ENCODE data around the gene TECPR2. TPM values are rescaled to one million over a fixed set of nuclear protein-coding genes. Genes with fewer than 3 reads are reported as not detected.
A peak's percentile ranks its signal among the peaks of the same experiment; 100 is the strongest.

The TECPR2 gene
- total RNA-seq, 1 experiment from 2014 or later: 29.7 TPM

DNA sequence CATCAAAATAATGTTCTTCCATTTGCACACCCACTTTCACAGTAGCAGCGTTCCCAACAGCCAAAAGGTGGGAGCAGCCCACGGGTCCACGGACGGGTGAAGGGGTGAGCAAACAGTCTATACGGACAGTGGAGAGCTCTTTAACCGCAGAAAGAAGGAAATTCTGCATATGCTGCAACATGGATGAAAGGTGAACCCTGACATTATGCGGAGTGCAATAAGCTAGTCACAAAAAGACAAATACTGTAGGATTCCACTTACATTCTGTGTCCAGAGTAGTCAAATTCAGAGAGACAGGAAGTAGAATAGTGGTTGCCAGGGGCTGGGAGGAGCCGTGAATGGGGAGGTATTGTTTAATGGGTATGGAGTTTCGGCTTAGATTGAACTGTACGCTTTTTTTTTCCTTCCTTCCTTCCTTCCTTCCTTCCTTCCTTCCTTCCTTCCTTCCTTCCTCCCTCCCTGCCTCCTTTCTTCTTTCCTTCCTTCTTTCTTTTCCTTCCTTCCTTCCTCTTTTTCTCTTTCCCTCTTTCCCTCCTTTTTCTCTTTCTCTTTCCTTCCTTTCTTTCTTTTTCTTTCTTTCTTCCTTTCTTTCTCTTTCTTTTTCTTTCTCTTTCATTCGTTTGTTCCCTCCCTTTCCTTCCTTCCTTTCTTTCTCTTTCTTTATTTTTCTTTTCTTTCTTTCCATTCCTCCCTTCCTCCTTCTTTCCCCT is 162.6 kb downstream of the TECPR2 start:
- Histone ChIP-seq H2AFZ (peak overlapping the region; percentile 79), H3K36me3 (ENCODE audit: low read depth) (no peaks in the 10 kb centered on the region), H3K27me3 (ENCODE audit: insufficient read depth, low read depth) (no peaks in the 10 kb centered on the region), H4K20me1 (ENCODE audit: insufficient read depth) (no peaks in the 10 kb centered on the region), H3K4me1 (replicated peaks; ENCODE audit: insufficient read depth) (peaks cover 51% of the 10 kb centered on the region), H3K79me2 (ENCODE audit: low read depth) (peaks cover 6% of the 10 kb centered on the region; the same call in 1 of the 2 replicates), H3K27ac (peak overlapping the region; percentile 93), H3K4me2 (peak overlapping the region; percentile 90), H3F3A (ENCODE audit: insufficient read depth, low read depth) (peaks cover 51% of the 10 kb centered on the region), H3K9me3 (ENCODE audit: insufficient read depth, low read depth) (no peaks in the 10 kb centered on the region), H3K9me2 (ENCODE audit: insufficient read depth) (no peaks in the 10 kb centered on the region), H3K4me3 (peak overlapping the region; percentile 62)
- BruUV-seq (replicated peaks): no TSS peak
- CTCF ChIA-PET: interaction anchor here (0.5 to 2.3 kb wide), 17 partner anchors 15 to 1037 kb away, joined by 3 to 27 read pairs (median 4); partner anchors contain the start of gene BAG5
- intact Hi-C loops (cut with micrococcal nuclease; ENCODE audit: unreplicated experiment): loop anchor here (1.0 to 10.0 kb wide), 7 partner anchors 27 to 1019 kb away; no protein-coding TSS in a partner anchor
- DNase-seq: peak; percentile 71 to 93
- no peak for TF ChIP-seq EZH2 (IDR thresholded peaks at IDR 0.05; ENCODE audit: low read depth)
- TF ChIP-seq, protein P1, sequence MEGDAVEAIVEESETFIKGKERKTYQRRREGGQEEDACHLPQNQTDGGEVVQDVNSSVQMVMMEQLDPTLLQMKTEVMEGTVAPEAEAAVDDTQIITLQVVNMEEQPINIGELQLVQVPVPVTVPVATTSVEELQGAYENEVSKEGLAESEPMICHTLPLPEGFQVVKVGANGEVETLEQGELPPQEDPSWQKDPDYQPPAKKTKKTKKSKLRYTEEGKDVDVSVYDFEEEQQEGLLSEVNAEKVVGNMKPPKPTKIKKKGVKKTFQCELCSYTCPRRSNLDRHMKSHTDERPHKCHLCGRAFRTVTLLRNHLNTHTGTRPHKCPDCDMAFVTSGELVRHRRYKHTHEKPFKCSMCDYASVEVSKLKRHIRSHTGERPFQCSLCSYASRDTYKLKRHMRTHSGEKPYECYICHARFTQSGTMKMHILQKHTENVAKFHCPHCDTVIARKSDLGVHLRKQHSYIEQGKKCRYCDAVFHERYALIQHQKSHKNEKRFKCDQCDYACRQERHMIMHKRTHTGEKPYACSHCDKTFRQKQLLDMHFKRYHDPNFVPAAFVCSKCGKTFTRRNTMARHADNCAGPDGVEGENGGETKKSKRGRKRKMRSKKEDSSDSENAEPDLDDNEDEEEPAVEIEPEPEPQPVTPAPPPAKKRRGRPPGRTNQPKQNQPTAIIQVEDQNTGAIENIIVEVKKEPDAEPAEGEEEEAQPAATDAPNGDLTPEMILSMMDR (conservative IDR thresholded peaks at IDR 0.05): no peak
- POLR2A ChIA-PET (ENCODE audit: unreplicated experiment): interaction anchor here (0.5 to 1.2 kb wide), 15 partner anchors 16 to 975 kb away, joined by 3 to 27 read pairs (median 4); partner anchors contain the start of genes ANKRD9, CDC42BPB and EIF5

DNA sequence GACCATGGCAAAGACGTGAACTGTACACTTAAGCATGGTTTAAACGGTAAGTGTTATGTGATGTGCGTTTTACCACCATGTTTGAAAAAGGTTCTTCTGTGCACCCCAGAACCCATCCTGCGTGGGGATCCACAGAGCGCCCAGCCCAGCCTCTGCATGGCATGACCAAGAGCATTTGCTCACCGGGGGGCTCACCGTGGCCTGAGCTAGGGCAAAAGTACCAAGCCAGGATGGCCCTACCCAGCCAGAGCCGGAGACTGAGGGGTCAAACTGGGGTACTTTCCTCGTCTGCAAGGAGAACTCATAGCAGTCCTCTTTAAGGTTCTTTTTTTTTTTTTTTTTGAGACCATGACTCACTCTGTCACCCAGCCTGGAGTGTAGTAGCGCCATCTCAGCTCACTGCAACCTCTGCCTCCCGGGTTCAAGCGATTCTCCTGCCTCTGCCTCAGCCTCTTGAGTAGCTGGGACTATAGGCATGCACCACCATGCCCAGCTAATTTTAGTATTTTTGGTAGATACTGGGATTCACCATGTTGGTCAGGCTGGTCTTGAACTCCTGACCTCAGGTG is 163.3 kb downstream of the TECPR2 start:
- Histone ChIP-seq H3F3A (ENCODE audit: insufficient read depth, low read depth) (peaks cover 56% of the 10 kb centered on the region), H2AFZ (peak overlapping the region; percentile 79), H3K36me3 (ENCODE audit: low read depth) (no peaks in the 10 kb centered on the region), H3K9me3 (ENCODE audit: insufficient read depth, low read depth) (no peaks in the 10 kb centered on the region), H3K4me3 (peak overlapping the region; percentile 62), H3K4me1 (replicated peaks; ENCODE audit: insufficient read depth) (peaks cover 57% of the 10 kb centered on the region), H3K79me2 (ENCODE audit: low read depth) (peaks cover 6% of the 10 kb centered on the region; the same call in 1 of the 2 replicates), H3K27me3 (ENCODE audit: insufficient read depth, low read depth) (no peaks in the 10 kb centered on the region), H3K9me2 (ENCODE audit: insufficient read depth) (no peaks in the 10 kb centered on the region), H3K27ac (peak overlapping the region; percentile 93), H3K4me2 (peak overlapping the region; percentile 90), H4K20me1 (ENCODE audit: insufficient read depth) (no peaks in the 10 kb centered on the region)
- peak in 1 of 2 experiments; percentile 31 for DNase-seq
- no peak for TF ChIP-seq EZH2 (IDR thresholded peaks at IDR 0.05; ENCODE audit: low read depth)
- TF ChIP-seq, protein P1 (conservative IDR thresholded peaks at IDR 0.05): no peak
- BruUV-seq (replicated peaks): no TSS peak
- CTCF ChIA-PET: interaction anchor here (0.5 to 2.3 kb wide), 6 partner anchors 24 to 1118 kb away, joined by 4 to 27 read pairs (median 10); no protein-coding TSS in a partner anchor
- intact Hi-C loops (cut with micrococcal nuclease; ENCODE audit: unreplicated experiment): loop anchor here (1.0 to 10.0 kb wide), 7 partner anchors 26 to 1019 kb away; no protein-coding TSS in a partner anchor
- POLR2A ChIA-PET (ENCODE audit: unreplicated experiment): interaction anchor here (0.6 to 0.8 kb wide), 3 partner anchors 68 to 401 kb away, joined by 4 to 8 read pairs (median 7); no protein-coding TSS in a partner anchor

DNA sequence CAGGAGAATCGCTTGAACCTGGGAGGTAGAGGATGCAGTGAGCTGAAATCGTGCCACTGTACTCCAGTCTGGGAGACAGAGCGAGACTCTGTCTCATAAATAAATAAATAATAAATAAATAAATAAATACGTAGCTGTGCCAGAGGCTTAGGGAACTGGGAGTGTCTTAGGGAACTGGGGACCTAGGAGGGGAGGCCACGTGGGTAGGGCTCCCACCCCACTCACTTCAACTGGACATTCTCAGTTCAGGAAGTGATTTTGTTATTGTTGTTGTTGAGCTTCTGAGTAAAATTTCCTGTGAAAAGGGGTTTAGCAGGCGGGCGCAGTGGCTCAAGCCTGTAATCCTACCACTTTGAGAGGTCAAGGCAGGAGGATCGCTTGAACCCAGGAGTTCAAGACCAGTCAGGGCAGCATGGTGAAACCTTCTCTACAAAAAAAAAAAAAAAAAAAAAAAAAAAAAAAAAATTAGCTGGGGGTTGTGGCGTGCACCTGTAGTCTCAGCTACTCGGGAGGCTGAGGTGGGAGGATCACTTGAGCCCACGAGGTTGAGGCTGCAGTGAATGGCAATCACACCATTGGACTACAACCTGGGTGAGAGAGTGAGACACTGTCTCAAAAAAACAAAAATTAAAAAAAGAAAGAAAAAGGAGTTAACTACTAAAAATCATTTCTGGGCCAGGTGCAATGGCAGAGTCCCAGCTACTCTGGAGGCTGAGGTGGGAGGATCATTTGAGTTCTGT is 165.9 kb downstream of the TECPR2 start:
- no peak overlapping the region for H3K4me3 ChIP-seq
- H3K9me2 ChIP-seq (ENCODE audit: insufficient read depth): no peaks in the 10 kb centered on the region
- POLR2A ChIA-PET (ENCODE audit: unreplicated experiment): interaction anchor here (0.5 to 0.8 kb wide), 4 partner anchors 20 to 889 kb away, joined by 3 to 6 read pairs (median 4); no protein-coding TSS in a partner anchor
- no peak for DNase-seq
- H4K20me1 ChIP-seq (ENCODE audit: insufficient read depth): no peaks in the 10 kb centered on the region
- peak overlapping the region; percentile 55 for H3K4me2 ChIP-seq
- H3F3A ChIP-seq (ENCODE audit: insufficient read depth, low read depth): peaks cover 59% of the 10 kb centered on the region
- CTCF ChIA-PET: interaction anchor here (0.6 to 0.7 kb wide), 6 partner anchors 21 to 692 kb away, joined by 3 to 10 read pairs (median 3); no protein-coding TSS in a partner anchor
- H2AFZ ChIP-seq: no peak overlapping the region
- no TSS peak for BruUV-seq (replicated peaks)
- H3K36me3 ChIP-seq (ENCODE audit: low read depth): no peaks in the 10 kb centered on the region
- H3K27ac ChIP-seq: peak overlapping the region; percentile 93
- no peaks in the 10 kb centered on the region for H3K27me3 ChIP-seq (ENCODE audit: insufficient read depth, low read depth)
- TF ChIP-seq, protein P1 (conservative IDR thresholded peaks at IDR 0.05): no peak
- TF ChIP-seq EZH2 (IDR thresholded peaks at IDR 0.05; ENCODE audit: low read depth): no peak
- intact Hi-C loops (cut with micrococcal nuclease; ENCODE audit: unreplicated experiment): loop anchor here (5.0 to 10.0 kb wide), 4 partner anchors 486 to 1016 kb away; no protein-coding TSS in a partner anchor
- no peaks in the 10 kb centered on the region for H3K9me3 ChIP-seq (ENCODE audit: insufficient read depth, low read depth)
- H3K79me2 ChIP-seq (ENCODE audit: low read depth): peaks cover 6% of the 10 kb centered on the region; the same call in 1 of the 2 replicates
- H3K4me1 ChIP-seq (replicated peaks; ENCODE audit: insufficient read depth): peaks cover 72% of the 10 kb centered on the region

Measured in PC-9 (cell line).